ENCODE results near the gene POLR2L. TPM values are rescaled to one million over a fixed set of nuclear protein-coding genes. Genes with fewer than 3 reads are reported as not detected.

POLR2L gene
- total and polyA plus RNA-seq, 9 donors = 4.9 to 89.3 (median 62.7) TPM

DNA sequence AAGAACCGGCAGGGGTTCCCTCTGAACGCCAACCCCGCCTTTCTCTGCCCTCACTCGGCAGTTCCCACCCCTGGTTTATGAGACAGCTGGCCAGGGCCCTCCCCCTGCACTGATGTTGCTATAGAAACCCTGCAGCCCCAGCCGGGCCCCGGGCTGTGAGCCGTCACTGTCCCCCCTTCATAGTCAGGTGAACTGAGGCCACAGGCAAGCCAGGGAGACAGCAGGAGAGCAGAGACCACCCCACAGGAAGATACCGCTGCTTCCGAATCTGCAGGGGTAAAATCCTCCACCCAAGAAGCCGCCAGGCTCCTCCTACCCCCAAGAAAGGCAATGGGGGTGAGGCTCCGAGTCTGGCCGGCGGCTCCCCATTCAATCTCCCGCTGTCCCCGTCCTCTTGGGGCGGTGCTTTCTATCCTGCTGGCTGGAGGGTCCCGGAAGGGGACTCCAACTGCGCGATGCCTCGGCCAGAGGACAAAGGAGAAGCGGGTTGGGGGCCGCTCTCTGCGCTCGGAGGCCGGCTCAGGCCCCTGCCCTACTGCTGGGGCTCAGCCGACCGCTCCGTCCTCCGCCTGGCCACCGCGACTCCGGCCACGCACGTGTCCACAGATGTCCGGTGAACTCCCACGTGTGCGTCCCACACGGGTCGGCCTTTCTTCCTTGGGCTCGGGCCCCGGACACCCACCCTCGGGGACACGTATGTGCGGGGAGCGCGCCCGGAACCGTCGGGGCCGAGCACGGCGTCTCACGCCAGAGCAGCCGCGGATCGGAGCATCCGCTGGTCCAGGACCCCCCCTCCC is 44.8 kb downstream of the POLR2L start:
- peak; percentile 78 to 85 (median 81) for DNase-seq
- TF ChIP-seq POLR2A (IDR thresholded peaks at IDR 0.05) = no peak
- TF ChIP-seq, protein P1, sequence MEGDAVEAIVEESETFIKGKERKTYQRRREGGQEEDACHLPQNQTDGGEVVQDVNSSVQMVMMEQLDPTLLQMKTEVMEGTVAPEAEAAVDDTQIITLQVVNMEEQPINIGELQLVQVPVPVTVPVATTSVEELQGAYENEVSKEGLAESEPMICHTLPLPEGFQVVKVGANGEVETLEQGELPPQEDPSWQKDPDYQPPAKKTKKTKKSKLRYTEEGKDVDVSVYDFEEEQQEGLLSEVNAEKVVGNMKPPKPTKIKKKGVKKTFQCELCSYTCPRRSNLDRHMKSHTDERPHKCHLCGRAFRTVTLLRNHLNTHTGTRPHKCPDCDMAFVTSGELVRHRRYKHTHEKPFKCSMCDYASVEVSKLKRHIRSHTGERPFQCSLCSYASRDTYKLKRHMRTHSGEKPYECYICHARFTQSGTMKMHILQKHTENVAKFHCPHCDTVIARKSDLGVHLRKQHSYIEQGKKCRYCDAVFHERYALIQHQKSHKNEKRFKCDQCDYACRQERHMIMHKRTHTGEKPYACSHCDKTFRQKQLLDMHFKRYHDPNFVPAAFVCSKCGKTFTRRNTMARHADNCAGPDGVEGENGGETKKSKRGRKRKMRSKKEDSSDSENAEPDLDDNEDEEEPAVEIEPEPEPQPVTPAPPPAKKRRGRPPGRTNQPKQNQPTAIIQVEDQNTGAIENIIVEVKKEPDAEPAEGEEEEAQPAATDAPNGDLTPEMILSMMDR (IDR thresholded peaks at IDR 0.05) = no peak
- no peak for TF ChIP-seq EP300 (IDR thresholded peaks at IDR 0.05)
- 0 to 1% (median 0%) methylated on average over 17 to 57 of the region's 57 CpGs for WGBS, 3 donors
- Histone ChIP-seq H3K27me3 (no peaks in the 10 kb centered on the region), H3K4me1 (ENCODE audit: insufficient read depth) (peaks cover 13% of the 10 kb centered on the region), H3K36me3 (no peaks in the 10 kb centered on the region), H3K9me3 (no peaks in the 10 kb centered on the region), H3K27ac (peak overlapping the region; percentile 34 to 73), H3K4me3 (peak overlapping the region; percentile 71)
- intact Hi-C loops (cut with DNase I) = no loop called here

DNA sequence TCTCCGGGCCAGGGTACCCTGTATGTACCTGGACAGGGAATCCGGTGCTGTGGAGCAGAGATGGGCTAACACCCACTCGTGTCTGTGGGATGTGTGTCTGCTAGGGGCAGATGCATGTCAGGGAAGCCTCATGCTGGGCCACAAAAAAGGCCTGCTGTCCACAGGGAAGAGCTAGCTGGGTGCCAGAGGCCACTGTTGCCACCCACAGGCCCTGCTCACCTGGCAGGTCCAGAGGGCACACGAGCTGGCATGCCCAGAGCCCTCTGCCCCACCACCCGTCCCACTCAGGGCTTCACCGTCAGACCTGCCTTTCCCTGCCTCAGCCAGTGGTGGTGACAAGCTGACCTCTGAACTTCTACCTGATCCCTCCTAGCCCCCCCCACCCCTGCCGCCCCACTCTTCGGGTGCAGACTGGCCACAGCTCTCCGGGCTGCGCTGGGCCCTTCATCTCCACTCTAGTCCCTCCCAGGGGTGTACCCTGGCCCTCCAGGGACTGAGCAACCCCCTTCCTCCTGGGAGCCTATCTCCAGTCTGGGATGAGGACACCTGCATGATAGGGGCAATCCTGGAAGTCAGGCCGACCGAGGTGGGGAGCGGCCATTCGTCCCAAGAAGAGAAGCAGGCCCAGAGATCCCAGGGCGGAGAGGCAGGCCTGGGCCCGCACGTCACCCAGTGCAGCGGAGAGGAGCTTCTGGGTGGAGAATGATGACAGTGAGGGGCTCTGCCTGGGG is 45.6 kb downstream of the POLR2L start:
- Histone ChIP-seq H3K27ac (peak overlapping the region; percentile 73), H3K4me3 (peak overlapping the region; percentile 71), H3K27me3 (no peaks in the 10 kb centered on the region), H3K4me1 (ENCODE audit: insufficient read depth) (peaks cover 13% of the 10 kb centered on the region), H3K36me3 (no peaks in the 10 kb centered on the region), H3K9me3 (no peaks in the 10 kb centered on the region)
- TF ChIP-seq, protein P1 (IDR thresholded peaks at IDR 0.05) = no peak
- peak; percentile 37 for TF ChIP-seq POLR2A (IDR thresholded peaks at IDR 0.05)
- no peak for TF ChIP-seq EP300 (IDR thresholded peaks at IDR 0.05)
- WGBS, 3 donors = 4 to 8% (median 6%) methylated on average over 18 of the region's 18 CpGs
- intact Hi-C loops (cut with DNase I) = no loop called here
- DNase-seq = peak in 1 of 5 donors; percentile 49

DNA sequence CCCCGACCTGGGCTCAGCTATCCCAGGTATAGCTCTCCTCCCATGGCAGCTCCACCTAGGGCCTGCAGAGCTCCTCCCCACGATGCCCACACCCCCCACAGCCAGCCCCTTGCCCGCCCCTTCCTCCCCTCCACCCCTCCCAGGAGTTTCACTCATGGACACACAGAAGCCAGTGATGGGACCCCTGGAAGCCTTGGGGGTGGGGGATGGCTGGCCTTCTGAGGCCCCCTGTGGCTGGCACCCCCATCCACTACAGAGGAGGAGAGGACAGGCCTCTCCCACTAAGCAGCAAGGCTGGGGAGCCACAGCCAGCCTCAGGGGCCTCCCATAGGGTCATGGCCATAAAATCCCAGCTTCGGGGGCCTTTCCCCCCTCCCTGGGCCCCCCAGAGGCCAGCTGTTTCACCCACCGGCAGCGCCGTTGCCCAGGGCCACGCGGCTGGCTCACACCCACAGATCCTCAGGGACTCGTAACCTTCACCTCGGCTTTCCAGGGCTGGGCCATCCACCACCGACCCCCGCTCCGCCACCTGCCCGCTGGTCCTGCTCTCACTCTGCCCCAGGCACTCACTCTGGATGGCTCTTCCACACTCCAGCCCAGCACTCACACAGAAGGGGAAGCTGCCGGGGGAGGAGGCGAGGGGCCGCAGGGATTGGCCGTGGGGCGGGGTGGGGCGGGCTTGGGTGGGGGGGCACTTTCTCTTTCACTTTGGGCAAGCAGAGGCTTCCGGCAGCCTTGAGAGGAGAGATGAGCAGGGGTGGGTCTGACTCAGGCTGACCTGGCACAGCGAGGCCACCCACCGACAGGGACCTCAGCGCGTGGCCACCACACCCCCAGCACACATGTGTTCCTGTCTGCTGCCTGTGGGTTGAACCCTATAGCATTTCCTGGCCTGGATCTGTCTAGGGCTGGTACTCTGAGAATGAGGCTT is 46.4 kb downstream of the POLR2L start:
- 1 to 3% (median 1%) methylated on average over 14 to 26 of the region's 26 CpGs for WGBS, 3 donors
- no peaks in the 10 kb centered on the region for H3K27me3 ChIP-seq
- H3K36me3 ChIP-seq = no peaks in the 10 kb centered on the region
- peaks cover 13% of the 10 kb centered on the region for H3K4me1 ChIP-seq (ENCODE audit: insufficient read depth)
- intact Hi-C loops (cut with DNase I) = no loop called here
- TF ChIP-seq, protein P1 (IDR thresholded peaks at IDR 0.05) = no peak
- TF ChIP-seq POLR2A (IDR thresholded peaks at IDR 0.05) (no peak), EP300 (IDR thresholded peaks at IDR 0.05) (no peak)
- no peaks in the 10 kb centered on the region for H3K9me3 ChIP-seq
- DNase-seq = peak; percentile 80 to 83 (median 80)
- H3K4me3 ChIP-seq = peak overlapping the region; percentile 71
- peak overlapping the region; percentile 73 for H3K27ac ChIP-seq

Data from ovary (tissue), 9 donors.